DOHH2 (cell line): Measurements from ENCODE around the gene AMHR2.
"Not testable (repeated sequence)": the region's sequence is repeated elsewhere in the genome, so short reads cannot be mapped to it uniquely, and the experiment has no call there.

Experiments used
- H3F3A ChIP-seq: fragments of 200-600 bp; sonication (generic), shearing (Covaris generic); 2 replicates; pipeline ENCODE4 v1.6.0; 2016; ENCODE audit warnings: antibody characterized with exemption, mild to moderate bottlenecking; ENCODE audit not compliant: control insufficient read depth, insufficient read depth
- H3K27ac ChIP-seq: fragments of 200-600 bp; sonication (generic); 2 replicates; pipeline ENCODE4 v1.5.1; 2014; ENCODE audit warnings: low read depth, mild to moderate bottlenecking, low read length, moderate library complexity
- H3K27me3 ChIP-seq: fragments of 200-600 bp; sonication (generic); 2 replicates; pipeline ENCODE4 v1.6.1; 2014; ENCODE audit warnings: mild to moderate bottlenecking, low read length, mixed read lengths; ENCODE audit not compliant: control insufficient read depth
- H3K36me3 ChIP-seq: fragments of 200-600 bp; sonication (generic); 2 replicates; pipeline ENCODE4 v1.6.1; 2014; ENCODE audit warnings: mild to moderate bottlenecking, low read length, moderate library complexity, mixed read lengths; ENCODE audit not compliant: control insufficient read depth
- H3K4me1 ChIP-seq: fragments of 200-600 bp; sonication (generic); 2 replicates; pipeline ENCODE4 v1.6.1; 2014; ENCODE audit warnings: mild to moderate bottlenecking, low read length, mixed read lengths; ENCODE audit not compliant: control insufficient read depth
- H3K4me2 ChIP-seq: fragments of 200-600 bp; sonication (generic); 2 replicates; pipeline ENCODE4 v1.6.0; 2014; ENCODE audit warnings: mild to moderate bottlenecking, low read length, moderate library complexity
- H3K4me3 ChIP-seq: fragments of 200-600 bp; sonication (generic); 2 replicates; pipeline ENCODE4 v1.5.1; 2014; ENCODE audit warnings: mild to moderate bottlenecking, low read length, mixed read lengths
- H3K79me2 ChIP-seq: fragments of 200-600 bp; sonication (generic); 2 replicates; pipeline ENCODE4 v1.6.1; 2014; ENCODE audit warnings: mild to moderate bottlenecking, low read length, mixed read lengths; ENCODE audit not compliant: control insufficient read depth
- H3K9me2 ChIP-seq: fragments of 200-600 bp; sonication (generic); replicated peaks from 2 replicates; pipeline ENCODE4 v1.6.1; 2014; ENCODE audit warnings: mild to moderate bottlenecking, low read length, mixed read lengths; ENCODE audit not compliant: control insufficient read depth
- H3K9me3 ChIP-seq: fragments of 200-600 bp; sonication (generic); 2 replicates; pipeline ENCODE4 v1.6.1; 2014; ENCODE audit warnings: antibody characterized with exemption, low read length, mixed read lengths; ENCODE audit not compliant: control insufficient read depth, insufficient read depth
- H4K20me1 ChIP-seq: fragments of 200-600 bp; sonication (generic); 2 replicates; pipeline ENCODE4 v1.6.0; 2014; ENCODE audit warnings: low read depth, mild to moderate bottlenecking, antibody characterized with exemption, low read length, moderate library complexity; ENCODE audit not compliant: control insufficient read depth, insufficient read depth
- CTCF ChIP-seq: fragments of 200-600 bp; sonication (generic); IDR thresholded peaks from one replicate; pipeline ENCODE4 v1.5.1; 2014; ENCODE audit warnings: antibody characterized with exemption, mild to moderate bottlenecking, low read depth, low read length; ENCODE audit not compliant: poor library complexity, severe bottlenecking
- EZH2phosphoT487 ChIP-seq: fragments of 200-600 bp; sonication (generic); IDR thresholded peaks from 2 replicates; pipeline ENCODE4 v1.6.1; 2017; ENCODE audit warnings: borderline replicate concordance, mild to moderate bottlenecking, antibody characterized with exemption, low read length, moderate library complexity, mixed read lengths

The AMHR2 gene

GRCh38 chr12:53388932-53389331 lies 34.7 kb upstream of the AMHR2 start:
- TF ChIP-seq EZH2phosphoT487 (no peak), CTCF (no peak)
- H3K9me3 ChIP-seq, result no peaks in the 10 kb centered on the region
- H3K27ac ChIP-seq, result no peak overlapping the region
- peaks cover 39% of the 10 kb centered on the region for H3K4me1 ChIP-seq
- no peaks in the 10 kb centered on the region for H3K9me2 ChIP-seq
- no peaks in the 10 kb centered on the region for H4K20me1 ChIP-seq
- peaks cover 95% of the 10 kb centered on the region for H3K79me2 ChIP-seq
- H3K36me3 ChIP-seq, result peaks cover 44% of the 10 kb centered on the region
- H3K4me2 ChIP-seq, result no peak overlapping the region
- no peaks in the 10 kb centered on the region for H3K27me3 ChIP-seq
- H3K4me3 ChIP-seq, result no peak overlapping the region
- no peaks in the 10 kb centered on the region for H3F3A ChIP-seq

- Histone ChIP-seq H3K27ac (no peak overlapping the region), H3K79me2 (peaks cover 91% of the 10 kb centered on the region), H3K4me1 (peaks cover 34% of the 10 kb centered on the region), H4K20me1 (no peaks in the 10 kb centered on the region), H3K4me2 (no peak overlapping the region), H3K4me3 (no peak overlapping the region), H3K9me2 (no peaks in the 10 kb centered on the region), H3K36me3 (peaks cover 39% of the 10 kb centered on the region), H3K9me3 (no peaks in the 10 kb centered on the region), H3F3A (no peaks in the 10 kb centered on the region), H3K27me3 (no peaks in the 10 kb centered on the region)
- TF ChIP-seq EZH2phosphoT487 (no peak), CTCF (no peak)
These were observed 34.0 kb upstream of the AMHR2 start for GRCh38 chr12:53389702-53390101.

GRCh38 chr12:53391724-53392123 lies 31.9 kb upstream of the AMHR2 start:
- H4K20me1 ChIP-seq, result no peaks in the 10 kb centered on the region
- no peak for TF ChIP-seq EZH2phosphoT487
- H3K4me1 ChIP-seq, result peaks cover 24% of the 10 kb centered on the region
- H3K9me3 ChIP-seq, result no peaks in the 10 kb centered on the region
- H3K4me3 ChIP-seq, result no peak overlapping the region
- H3K4me2 ChIP-seq, result no peak overlapping the region
- no peaks in the 10 kb centered on the region for H3K27me3 ChIP-seq
- H3K36me3 ChIP-seq, result peaks cover 33% of the 10 kb centered on the region
- no peaks in the 10 kb centered on the region for H3F3A ChIP-seq
- peaks cover 93% of the 10 kb centered on the region for H3K79me2 ChIP-seq
- H3K9me2 ChIP-seq, result no peaks in the 10 kb centered on the region
- no peak overlapping the region for H3K27ac ChIP-seq

- H4K20me1 ChIP-seq, result no peaks in the 10 kb centered on the region
- peaks cover 72% of the 10 kb centered on the region for H3K79me2 ChIP-seq
- no peaks in the 10 kb centered on the region for H3K4me1 ChIP-seq
- H3K9me2 ChIP-seq, result no peaks in the 10 kb centered on the region
- no peak overlapping the region for H3K27ac ChIP-seq
- no peak overlapping the region for H3K4me2 ChIP-seq
- H3F3A ChIP-seq, result no peaks in the 10 kb centered on the region
- H3K4me3 ChIP-seq, result no peak overlapping the region
- no peaks in the 10 kb centered on the region for H3K9me3 ChIP-seq
- H3K36me3 ChIP-seq, result peaks cover 12% of the 10 kb centered on the region
- TF ChIP-seq EZH2phosphoT487 (no peak), CTCF (no peak)
- no peaks in the 10 kb centered on the region for H3K27me3 ChIP-seq
These were observed 23.8 kb upstream of the AMHR2 start for GRCh38 chr12:53399896-53400295.

GRCh38 chr12:53402351-53402750 lies 21.3 kb upstream of the AMHR2 start:
- H3F3A ChIP-seq, H3K9me3 ChIP-seq, H3K27me3 ChIP-seq, H3K4me1 ChIP-seq, H4K20me1 ChIP-seq, H3K27ac ChIP-seq, H3K4me3 ChIP-seq, H3K4me2 ChIP-seq, H3K9me2 ChIP-seq: not testable (repeated sequence)
- H3K79me2 ChIP-seq, result peaks cover 53% of the 10 kb centered on the region
- peaks cover 13% of the 10 kb centered on the region for H3K36me3 ChIP-seq
